ENCODE measurements around the gene GULP1.

GRCh38 chr2:188478724-188479123 is 187.1 kb downstream of the GULP1 start:
- TF ChIP-seq, protein P1, sequence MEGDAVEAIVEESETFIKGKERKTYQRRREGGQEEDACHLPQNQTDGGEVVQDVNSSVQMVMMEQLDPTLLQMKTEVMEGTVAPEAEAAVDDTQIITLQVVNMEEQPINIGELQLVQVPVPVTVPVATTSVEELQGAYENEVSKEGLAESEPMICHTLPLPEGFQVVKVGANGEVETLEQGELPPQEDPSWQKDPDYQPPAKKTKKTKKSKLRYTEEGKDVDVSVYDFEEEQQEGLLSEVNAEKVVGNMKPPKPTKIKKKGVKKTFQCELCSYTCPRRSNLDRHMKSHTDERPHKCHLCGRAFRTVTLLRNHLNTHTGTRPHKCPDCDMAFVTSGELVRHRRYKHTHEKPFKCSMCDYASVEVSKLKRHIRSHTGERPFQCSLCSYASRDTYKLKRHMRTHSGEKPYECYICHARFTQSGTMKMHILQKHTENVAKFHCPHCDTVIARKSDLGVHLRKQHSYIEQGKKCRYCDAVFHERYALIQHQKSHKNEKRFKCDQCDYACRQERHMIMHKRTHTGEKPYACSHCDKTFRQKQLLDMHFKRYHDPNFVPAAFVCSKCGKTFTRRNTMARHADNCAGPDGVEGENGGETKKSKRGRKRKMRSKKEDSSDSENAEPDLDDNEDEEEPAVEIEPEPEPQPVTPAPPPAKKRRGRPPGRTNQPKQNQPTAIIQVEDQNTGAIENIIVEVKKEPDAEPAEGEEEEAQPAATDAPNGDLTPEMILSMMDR (IDR thresholded peaks at IDR 0.05): no peak
- TF ChIP-seq POLR2A (IDR thresholded peaks at IDR 0.05): peak in 1 of 2 donors; percentile 13
